K562 (cell line): ENCODE results near the gene TMPRSS5. TPM values are rescaled to one million over a fixed set of nuclear protein-coding genes. Genes with fewer than 3 reads are reported as not detected.

Experiments
- ATAC-seq: fragments of 200-7000 bp; cut with Tn5 transposase; 3 replicates; pipeline ENCODE4 v1.9.1; 2020; ENCODE audit warnings: moderate library complexity
- BruUV-seq: library from RNA; stranded (reverse); fragments of 400-500 nt; replicated peaks from 2 replicates; lab custom pipeline; 2021; lab: Mats Ljungman, UMichigan
- CTCF ChIA-PET: fragments of 300-600 bp; formaldehyde crosslinking; extraction: SDS; loops from one replicate; lab custom pipeline; 2021; ENCODE audit warnings: low intra/inter-chr PET ratio; lab: Yijun Ruan, JAX
- POLR2A ChIA-PET: fragments of 300-600, 350-650 bp; sonication (Branson Sonifier 250); formaldehyde crosslinking; extraction: SDS; loops from one replicate; lab custom pipeline; 2021; ENCODE audit warnings: antibody characterized with exemption, inconsistent platforms; lab: Yijun Ruan, JAX
- DNase-seq, 4 experiments: peaks; one replicate each; pipeline versions ENCODE4 v3.0.0 to v3.0.0-alpha.2; 2011 to 2018; ENCODE audit warnings: low spot score in 3 of 4, mixed read lengths in 3 of 4; ENCODE audit errors: extremely low read depth in 1 of 4
- FAIRE-seq: peaks from 2 replicates; lab custom pipeline; 2011; peaks lifted over from hg19 to GRCh38; lab: Jason Lieb, UNC
- H2AFZ ChIP-seq: 2 replicates; pipeline ENCODE4 v1.6.0; 2011; ENCODE audit warnings: low read depth, low read length, control low read depth, inconsistent platforms
- H3K27ac ChIP-seq: fragments of 200-600 bp; 3 replicates; pipeline ENCODE4 v1.8.0; 2011; ENCODE audit warnings: low read depth, mild to moderate bottlenecking, control low read depth, inconsistent platforms, low read length, moderate library complexity, mixed read lengths; ENCODE audit errors: extremely low read depth
- H3K27me3 ChIP-seq, 2 experiments: fragments of 300-600 bp in 1 of 2; 2 replicates in 1 of 2; 3 replicates in 1 of 2; pipeline versions ENCODE4 v1.6.0 to v1.8.0; 2011; ENCODE audit warnings: inconsistent platforms in 2 of 2, low read length in 2 of 2, mild to moderate bottlenecking in 1 of 2, mixed read lengths in 1 of 2, moderate library complexity in 1 of 2; ENCODE audit not compliant: control insufficient read depth in 2 of 2, insufficient read depth in 2 of 2
- H3K36me3 ChIP-seq: fragments of 300-600 bp; 3 replicates; pipeline ENCODE4 v1.8.0; 2011; ENCODE audit warnings: mild to moderate bottlenecking, low read length, inconsistent platforms; ENCODE audit not compliant: control insufficient read depth, insufficient read depth
- H3K4me1 ChIP-seq, 2 experiments: fragments of 200-600 bp in 1 of 2; replicated peaks in 1 of 2; 2 replicates in 1 of 2; 3 replicates in 1 of 2; pipeline versions ENCODE4 v1.5.1 to v1.8.0; 2011; ENCODE audit warnings: inconsistent platforms in 2 of 2, low read length in 2 of 2, mild to moderate bottlenecking in 1 of 2, mixed read lengths in 1 of 2, moderate library complexity in 1 of 2; ENCODE audit not compliant: control insufficient read depth in 2 of 2, insufficient read depth in 2 of 2
- H3K4me2 ChIP-seq: 2 replicates; pipeline ENCODE4 v1.6.1; 2011; ENCODE audit warnings: low read length, control low read depth, inconsistent platforms, mixed read lengths; ENCODE audit not compliant: insufficient read depth
- H3K4me3 ChIP-seq: fragments of 200-600 bp; sonication (generic), shearing (Covaris generic); 2 replicates; pipeline ENCODE4 v1.5.1; 2016; ENCODE audit warnings: control low read depth, inconsistent platforms
- H3K79me2 ChIP-seq: fragments of 200-600 bp; 3 replicates; pipeline ENCODE4 v1.8.0; 2011; ENCODE audit warnings: low read length, inconsistent platforms; ENCODE audit not compliant: control insufficient read depth, insufficient read depth
- H3K9ac ChIP-seq, 2 experiments: 2 replicates each; pipeline versions ENCODE4 v1.6.0 to v1.6.1; 2011; ENCODE audit warnings: low read depth in 2 of 2, low read length in 2 of 2, control low read depth in 1 of 2, inconsistent platforms in 1 of 2, mild to moderate bottlenecking in 1 of 2, mixed read lengths in 1 of 2; ENCODE audit not compliant: insufficient read depth in 1 of 2
- H3K9me1 ChIP-seq: one replicate; pipeline ENCODE4 v1.6.0; 2011; ENCODE audit warnings: inconsistent platforms, mild to moderate bottlenecking, low read length, moderate library complexity; ENCODE audit not compliant: control insufficient read depth, insufficient read depth
- H3K9me3 ChIP-seq: replicated peaks from 2 replicates; pipeline ENCODE4 v1.5.1; 2011; ENCODE audit warnings: low read depth, low read length, inconsistent platforms; ENCODE audit not compliant: control insufficient read depth, insufficient read depth
- H4K20me1 ChIP-seq: replicated peaks from 2 replicates; pipeline ENCODE4 v1.6.1; 2011; ENCODE audit warnings: low read length, inconsistent platforms, mixed read lengths; ENCODE audit not compliant: control insufficient read depth, insufficient read depth
- DDX20 ChIP-seq: fragments of 450-650 bp; IDR thresholded peaks from 2 replicates; pipeline ENCODE4 v1.6.1; 2016; ENCODE audit warnings: missing genetic modification characterization, low read depth, mild to moderate bottlenecking, missing compliant biosample characterization, moderate library complexity
- TCFL5 ChIP-seq: fragments of 250-450 bp; sonication (Bioruptor Pico); conservative IDR thresholded peaks from 2 replicates; pipeline ENCODE4 v1.6.1; 2021; ENCODE audit warnings: mild to moderate bottlenecking, moderate library complexity, matching md5 sums
- WGBS: fragments of 100-300 bp; shearing (Covaris generic); methylation state at CpG from one replicate; pipeline ENCODE4 v1.1.6; 2016; ENCODE audit warnings: low coverage, mixed read lengths; ENCODE audit not compliant: insufficient coverage; ENCODE audit errors: missing lambda C conversion rate; 5-methylcytosine and 5-hydroxymethylcytosine counted together
- in situ Hi-C: fragments of 300-500 bp; cut with MboI; formaldehyde crosslinking; loops from 4 replicates; pipeline ENCODE4 v1.15.0; 2018; ENCODE audit warnings: inconsistent platforms, mixed read lengths
- intact Hi-C: fragments of 100-400 bp; cut with micrococcal nuclease; formaldehyde crosslinking; loops from 2 replicates; pipeline ENCODE4 v1.14.2; 2022
- polyA plus RNA-seq, 8 experiments: library from polyadenylated mRNA; depleted of rRNA in 4 of 8; stranded (reverse) in 5 of 8; unstranded in 3 of 8; fragments of >200 nt; fragmentation: Nextera tagmentation in 2 of 8; fragmentation: Illumina TruSeq in 1 of 8; extraction: Ambion mirVana in 2 of 8; extraction: Trizol in 1 of 8; gene quantifications; 2 replicates each; pipeline versions ENCODE4 v1.2.1 to v1.2.3, GENCODE V29; 2011 to 2014; ENCODE audit warnings: inconsistent platforms in 1 of 8, missing spikeins in 1 of 8
- total RNA-seq, 7 experiments: library from RNA; depleted of rRNA in 6 of 7; stranded (reverse); fragments of >200 nt in 6 of 7; fragmentation: Illumina TruSeq in 2 of 7; extraction: Trizol in 2 of 7; gene quantifications; 2 replicates each; pipeline versions ENCODE4 v1.2.1 to v1.2.3, GENCODE V29; 2011 to 2021; ENCODE audit warnings: low replicate concordance in 1 of 7
- TF ChIP-seq, protein P1 (sequence below), 2 experiments: fragments of 450-650 bp in 1 of 2; sonication (generic) in 1 of 2; formaldehyde crosslinking in 1 of 2; IDR thresholded peaks in 1 of 2; conservative IDR thresholded peaks in 1 of 2; 2 replicates each; pipeline versions ENCODE4 v1.6.1 to v1.8.1; 2016 to 2023; ENCODE audit warnings: mild to moderate bottlenecking in 2 of 2, moderate library complexity in 2 of 2, inconsistent platforms in 1 of 2, missing genetic modification reagents in 1 of 2

The TMPRSS5 gene
- total and polyA plus RNA-seq, 9 of the 15 experiments (the other 6 are each of a cell fraction or from before 2014, with no cell fraction given): 0.07 to 0.49 (median 0.17) TPM; not detected in 1

DNA sequence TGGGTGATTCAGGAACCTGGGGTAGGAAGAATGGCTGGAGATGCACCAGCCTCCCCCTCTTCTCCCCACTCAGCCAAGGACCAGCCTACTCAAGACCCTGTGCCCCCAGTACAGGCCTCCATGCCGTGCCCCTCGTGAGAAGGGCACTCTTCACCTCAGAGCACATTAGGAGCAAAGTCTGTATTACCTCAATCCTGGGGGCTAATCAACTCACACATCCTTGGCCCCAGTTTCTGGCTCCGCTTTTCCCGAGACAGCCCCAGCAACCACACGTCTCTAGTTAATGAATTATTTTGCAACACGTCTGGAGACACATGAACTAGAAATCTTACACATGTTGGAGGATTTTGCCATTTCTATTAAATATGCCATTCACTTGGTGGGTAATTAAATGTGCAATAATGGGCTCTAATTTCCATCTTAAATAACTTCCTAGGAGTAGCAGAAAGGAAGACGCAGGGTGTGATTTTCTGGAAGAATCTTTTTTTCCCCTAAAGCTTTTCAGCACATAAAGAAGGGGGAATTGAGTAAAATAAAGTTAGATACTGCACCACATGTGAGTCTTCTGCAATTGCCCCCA is 63.0 kb downstream of the TMPRSS5 start:
- FAIRE-seq (no peak), DNase-seq (no peak), ATAC-seq (no peak)
- in situ Hi-C loops (no loop called here), intact Hi-C loops (no loop called here)
- Histone ChIP-seq H3K4me3 (no peak overlapping the region), H3K9me3 (no peaks in the 10 kb centered on the region), H3K79me2 (no peaks in the 10 kb centered on the region), H3K36me3 (no peaks in the 10 kb centered on the region), H3K27me3 (no peaks in the 10 kb centered on the region), H3K27ac (no peak overlapping the region), H3K4me2 (no peak overlapping the region), H3K4me1 (peaks cover 8 to 17% of the 10 kb centered on the region in 2 experiments; a peak in 4 of 5 replicates), H3K9me1 (no peaks in the 10 kb centered on the region), H4K20me1 (no peaks in the 10 kb centered on the region), H3K9ac (no peak overlapping the region), H2AFZ (no peak overlapping the region; the same call in 1 of the 2 replicates)
- ChIA-PET CTCF (no interaction called here), POLR2A (interaction anchor here (1.3 to 1.5 kb wide), 2 partner anchors 10 kb away, joined by 3 to 5 read pairs; no protein-coding TSS in a partner anchor)
- BruUV-seq: no TSS peak
- TF ChIP-seq, protein P1, sequence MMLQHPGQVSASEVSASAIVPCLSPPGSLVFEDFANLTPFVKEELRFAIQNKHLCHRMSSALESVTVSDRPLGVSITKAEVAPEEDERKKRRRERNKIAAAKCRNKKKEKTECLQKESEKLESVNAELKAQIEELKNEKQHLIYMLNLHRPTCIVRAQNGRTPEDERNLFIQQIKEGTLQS (IDR thresholded peaks at IDR 0.05): no peak
- TF ChIP-seq, protein P1 (CRISPR knock-in tag; conservative IDR thresholded peaks at IDR 0.05): no peak
- WGBS: 55% methylated on average over 7 of the region's 7 CpGs

DNA sequence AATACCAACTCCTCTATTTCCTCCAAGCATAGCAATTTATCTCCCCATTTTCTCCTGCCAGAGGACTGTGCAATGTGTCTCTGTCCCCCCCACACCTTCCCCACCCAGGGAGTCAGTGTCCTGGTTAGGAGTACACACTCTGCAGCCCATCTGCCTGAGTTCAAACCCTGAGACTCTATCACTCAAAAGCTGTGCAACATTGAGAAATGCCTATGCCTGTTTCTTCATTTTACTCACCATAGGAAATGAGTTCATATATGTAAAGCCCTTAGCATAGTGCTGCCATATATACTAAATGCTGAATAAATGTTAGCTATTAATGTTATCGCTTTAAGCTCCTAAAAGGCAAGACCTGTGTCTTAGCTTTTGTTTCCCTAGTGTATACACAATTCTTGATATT is 64.0 kb downstream of the TMPRSS5 start:
- CTCF ChIA-PET: no interaction called here
- in situ Hi-C loops (no loop called here), intact Hi-C loops (no loop called here)
- no TSS peak for BruUV-seq
- POLR2A ChIA-PET: interaction anchor here (0.7 kb wide), 1 partner anchor 10 kb away, joined by 3 read pairs; no protein-coding TSS in a partner anchor
- no peaks in the 10 kb centered on the region for H3K9me3 ChIP-seq
- no peak for DNase-seq
- no peak overlapping the region for H2AFZ ChIP-seq
- no peak overlapping the region for H3K9ac ChIP-seq
- no peak overlapping the region for H3K4me2 ChIP-seq
- TF ChIP-seq TCFL5 (no peak), DDX20 (no peak)
- no peaks in the 10 kb centered on the region for H3K27me3 ChIP-seq
- H3K4me1 ChIP-seq: peaks cover 8 to 16% of the 10 kb centered on the region in 2 experiments; a peak in 4 of 5 replicates
- no peaks in the 10 kb centered on the region for H3K79me2 ChIP-seq
- H4K20me1 ChIP-seq: no peaks in the 10 kb centered on the region
- no peaks in the 10 kb centered on the region for H3K36me3 ChIP-seq
- no peak for FAIRE-seq
- 85% methylated on average over 1 of the region's 1 CpG for WGBS
- ATAC-seq: no peak
- H3K27ac ChIP-seq: no peak overlapping the region
- no peak overlapping the region for H3K4me3 ChIP-seq
- no peaks in the 10 kb centered on the region for H3K9me1 ChIP-seq
